GM12801 (cell line): Measurements from ENCODE around the gene ALPI.

ENCODE experiments used
- TF ChIP-seq, protein P1 (sequence below): IDR thresholded peaks from one replicate; pipeline ENCODE4 v1.5.1; 2011; ENCODE audit warnings: control low read depth; ENCODE audit not compliant: insufficient read length; ENCODE audit errors: extremely low read depth

ALPI gene

DNA sequence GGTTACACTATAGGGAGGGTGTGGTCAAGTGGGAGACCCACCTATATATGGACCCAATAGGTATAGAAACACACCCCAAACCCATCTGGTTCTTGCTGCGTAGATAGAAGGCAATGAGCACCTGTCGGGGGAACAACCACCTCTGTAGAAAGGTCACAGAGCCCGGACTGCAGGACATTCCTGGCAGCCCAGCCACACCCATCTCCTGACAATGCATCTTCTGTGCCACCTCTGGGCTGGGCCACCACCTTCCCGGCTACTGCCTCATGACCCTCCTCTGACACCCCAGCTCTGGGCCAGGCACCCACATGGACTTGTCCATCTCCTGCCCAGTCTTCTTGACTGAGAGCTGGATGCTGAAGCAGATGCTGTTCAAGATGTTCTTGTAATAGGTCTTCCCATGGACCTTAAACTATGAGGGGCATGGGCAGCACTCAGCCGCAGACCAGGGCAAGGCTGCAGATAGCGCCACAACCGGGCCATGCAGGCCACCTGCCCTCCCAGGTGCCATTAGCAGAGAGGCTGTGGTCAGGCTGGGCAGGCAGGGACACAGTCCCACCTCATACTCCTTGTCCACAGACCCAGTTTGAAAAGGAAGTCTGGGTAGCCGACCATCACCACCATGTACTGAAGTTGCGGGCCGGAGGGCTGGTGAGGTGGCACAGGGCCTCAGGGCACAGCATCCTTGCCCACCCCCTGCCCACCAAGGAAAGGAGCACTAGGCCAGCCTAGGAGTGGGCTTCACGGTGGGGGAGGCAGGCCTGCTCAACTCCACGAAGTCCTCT lies 40.0 kb upstream of the ALPI start:
- TF ChIP-seq, protein P1, sequence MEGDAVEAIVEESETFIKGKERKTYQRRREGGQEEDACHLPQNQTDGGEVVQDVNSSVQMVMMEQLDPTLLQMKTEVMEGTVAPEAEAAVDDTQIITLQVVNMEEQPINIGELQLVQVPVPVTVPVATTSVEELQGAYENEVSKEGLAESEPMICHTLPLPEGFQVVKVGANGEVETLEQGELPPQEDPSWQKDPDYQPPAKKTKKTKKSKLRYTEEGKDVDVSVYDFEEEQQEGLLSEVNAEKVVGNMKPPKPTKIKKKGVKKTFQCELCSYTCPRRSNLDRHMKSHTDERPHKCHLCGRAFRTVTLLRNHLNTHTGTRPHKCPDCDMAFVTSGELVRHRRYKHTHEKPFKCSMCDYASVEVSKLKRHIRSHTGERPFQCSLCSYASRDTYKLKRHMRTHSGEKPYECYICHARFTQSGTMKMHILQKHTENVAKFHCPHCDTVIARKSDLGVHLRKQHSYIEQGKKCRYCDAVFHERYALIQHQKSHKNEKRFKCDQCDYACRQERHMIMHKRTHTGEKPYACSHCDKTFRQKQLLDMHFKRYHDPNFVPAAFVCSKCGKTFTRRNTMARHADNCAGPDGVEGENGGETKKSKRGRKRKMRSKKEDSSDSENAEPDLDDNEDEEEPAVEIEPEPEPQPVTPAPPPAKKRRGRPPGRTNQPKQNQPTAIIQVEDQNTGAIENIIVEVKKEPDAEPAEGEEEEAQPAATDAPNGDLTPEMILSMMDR: no peak

DNA sequence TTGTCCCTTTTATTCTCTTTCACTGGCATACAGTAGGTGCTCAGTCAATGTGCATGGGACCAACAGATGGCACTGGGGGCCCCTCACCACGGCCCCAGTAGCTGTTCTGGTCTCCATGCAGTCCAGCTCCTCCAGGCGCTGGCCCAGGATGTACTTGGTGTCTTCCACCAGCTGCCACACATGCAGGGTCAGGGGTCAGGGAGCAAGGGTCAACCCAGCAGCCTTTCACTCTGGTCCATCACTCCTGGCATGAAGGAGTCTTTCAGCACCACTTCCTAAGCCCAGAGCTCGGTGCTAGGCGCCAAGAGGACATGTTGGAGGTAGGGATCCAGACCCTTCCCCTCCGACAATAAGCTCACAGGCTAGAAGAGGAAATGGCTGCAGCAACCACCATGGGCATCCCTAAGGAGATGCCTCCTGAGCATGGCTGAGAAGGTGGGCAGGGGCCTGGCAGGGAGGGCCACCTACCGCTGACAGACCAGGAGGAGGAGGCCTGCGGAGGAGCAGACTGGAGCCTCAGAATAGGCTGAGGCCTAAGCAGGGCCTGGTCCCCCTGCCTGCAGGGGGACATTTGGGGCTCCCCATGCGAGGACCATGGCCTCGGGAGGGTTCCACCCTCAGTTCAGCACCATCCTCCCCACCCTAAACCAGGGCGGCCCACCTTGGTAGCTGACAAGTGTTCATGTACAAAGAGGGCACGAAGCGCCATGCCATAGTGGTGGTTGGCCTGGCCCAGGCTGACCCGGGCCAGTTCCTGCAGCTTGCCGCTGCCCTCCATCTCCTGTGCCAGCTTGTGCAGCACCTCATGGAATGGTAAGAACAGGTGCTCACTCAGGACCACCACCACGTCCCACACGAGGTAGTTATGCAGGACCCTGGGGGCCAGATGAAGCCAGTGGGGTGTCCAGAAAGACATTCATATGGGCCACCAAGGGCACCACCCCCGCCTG lies 39.2 kb upstream of the ALPI start:
- TF ChIP-seq, protein P1: no peak

DNA sequence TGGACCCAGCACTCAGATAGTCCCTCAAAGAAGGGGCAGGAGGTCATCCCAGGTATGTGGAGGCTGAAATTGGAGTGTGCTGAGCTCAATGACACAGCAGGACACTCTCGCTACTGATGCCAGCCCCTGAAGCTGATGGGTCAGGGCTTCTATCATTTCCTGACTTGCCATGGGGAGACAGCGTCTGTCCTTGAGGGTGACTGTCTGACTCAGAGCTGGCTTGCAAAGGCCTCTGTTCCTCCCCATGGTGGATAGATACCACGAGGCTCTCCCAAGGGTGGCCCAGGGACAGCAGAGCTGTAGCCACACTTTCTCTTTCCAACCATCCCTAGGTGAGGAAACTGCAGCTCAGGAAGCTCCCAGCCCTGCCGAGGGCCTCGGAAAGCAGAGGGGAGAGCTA lies 38.5 kb upstream of the ALPI start:
- TF ChIP-seq, protein P1: no peak

DNA sequence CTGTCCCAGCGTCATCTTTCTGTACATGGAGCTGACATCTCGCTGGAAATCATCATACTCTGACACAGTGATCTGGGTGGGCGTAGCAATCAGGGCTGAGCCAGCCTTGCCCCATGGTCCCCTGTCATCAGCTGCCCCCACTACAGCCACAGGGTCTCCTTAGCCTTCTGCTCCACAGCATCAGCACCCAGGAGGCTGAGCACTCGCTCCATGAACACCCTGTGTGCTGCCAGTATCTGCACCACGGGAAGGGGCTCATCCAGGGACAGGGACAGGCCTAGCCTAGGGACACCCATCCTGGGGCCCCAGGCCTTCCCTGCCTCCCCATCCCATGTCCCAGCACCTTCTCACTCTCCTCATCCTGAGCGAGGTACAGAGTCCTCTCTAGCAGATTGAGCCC lies 37.9 kb upstream of the ALPI start:
- TF ChIP-seq, protein P1: no peak

DNA sequence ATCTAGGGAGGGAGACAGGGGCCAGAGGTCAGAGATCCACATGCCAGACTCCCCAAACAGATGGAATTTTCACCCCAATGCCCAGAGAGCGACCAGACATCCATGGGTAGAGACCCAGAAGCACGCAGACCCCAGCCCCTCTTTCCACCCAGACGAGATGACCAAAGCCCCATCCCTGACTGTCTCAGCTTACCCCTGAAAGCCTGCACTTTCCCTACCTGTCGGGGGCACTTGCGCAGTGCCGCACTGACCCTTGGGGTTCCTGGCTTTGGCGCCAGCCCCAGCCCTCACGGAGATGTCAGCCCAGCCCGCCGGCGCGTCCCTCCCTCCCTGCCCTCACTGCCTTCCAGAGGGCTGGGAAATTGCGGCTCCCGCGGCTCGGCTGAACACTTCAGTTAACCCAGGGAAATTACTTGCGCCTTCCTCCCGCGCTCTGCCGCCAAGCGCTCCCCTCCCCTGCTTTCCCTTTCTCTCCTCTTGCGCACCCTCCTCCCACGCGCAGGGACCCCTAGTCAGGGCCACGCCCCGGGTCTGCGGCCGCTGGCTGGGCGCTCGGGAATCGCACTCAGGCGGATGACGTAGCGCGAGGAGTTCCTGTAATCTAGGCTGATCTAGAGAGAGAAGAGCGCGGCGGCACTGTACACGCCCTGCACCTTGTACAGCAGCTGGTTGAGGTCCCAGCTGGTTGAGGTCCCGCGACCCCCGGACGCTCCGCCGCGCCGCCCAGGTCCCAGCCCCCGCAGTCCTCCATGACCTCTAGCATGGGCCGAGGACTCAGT lies 37.3 kb upstream of the ALPI start:
- TF ChIP-seq, protein P1: no peak

DNA sequence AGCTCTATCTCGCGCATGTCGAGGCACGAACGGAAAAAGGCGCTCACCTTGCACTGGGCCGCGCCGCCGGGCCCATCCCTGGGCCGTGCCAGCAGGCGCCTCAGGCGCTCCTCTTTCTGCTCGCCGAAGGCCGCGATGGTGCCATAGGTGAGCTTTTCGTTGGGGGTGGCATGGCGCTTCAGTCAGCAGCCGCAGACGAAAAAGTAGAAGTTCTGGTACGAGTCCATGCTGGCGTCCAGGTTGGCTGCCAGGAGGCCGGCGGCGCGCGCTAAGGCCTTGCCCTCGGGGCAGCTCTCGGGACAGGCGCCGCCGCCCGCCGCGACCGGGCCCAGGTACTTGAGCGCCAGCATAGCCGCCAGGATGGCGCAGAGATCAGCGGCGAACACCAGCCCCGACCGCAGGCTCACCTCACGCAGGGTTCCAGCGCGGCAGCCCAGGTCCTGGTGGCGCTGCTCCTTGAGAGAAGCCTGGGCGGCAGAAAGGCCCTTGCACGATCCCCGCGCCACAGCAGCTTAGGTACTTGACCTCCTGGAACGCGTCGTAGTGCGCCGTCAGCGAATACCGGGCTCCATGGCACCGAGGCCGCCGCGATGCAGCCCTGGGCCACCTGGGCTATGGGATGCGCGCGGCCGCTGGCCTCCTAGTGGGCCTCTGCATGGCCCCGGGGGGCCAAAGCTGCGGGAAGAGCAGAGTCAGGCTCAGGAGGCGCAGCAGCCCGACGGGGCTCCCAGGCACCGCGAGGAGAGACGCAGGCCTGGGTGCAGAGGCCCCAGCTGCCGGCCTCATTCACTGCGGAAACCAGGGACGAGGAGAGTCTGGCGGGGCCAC lies 36.5 kb upstream of the ALPI start:
- TF ChIP-seq, protein P1: no peak
